HepG2 (cell line): ENCODE data around the gene CAPS2. TPM values are rescaled to one million over a fixed set of nuclear protein-coding genes. Genes with fewer than 3 reads are reported as not detected.

Experiments
- ARID2 ChIP-seq: sonication (generic); formaldehyde crosslinking; IDR thresholded peaks from 2 replicates; pipeline ENCODE4 v1.8.1; 2022; ENCODE audit warnings: mild to moderate bottlenecking, missing genetic modification reagents, borderline replicate concordance
- ARNT ChIP-seq: fragments of 450-650 bp; IDR thresholded peaks from 2 replicates; pipeline ENCODE4 v1.6.1; 2017
- ARNT2 ChIP-seq: sonication (generic); formaldehyde crosslinking; IDR thresholded peaks from 2 replicates; pipeline ENCODE4 v1.8.0; 2022; ENCODE audit warnings: mild to moderate bottlenecking, low read depth, missing genetic modification reagents, moderate library complexity
- CBFB ChIP-seq: sonication (generic); formaldehyde crosslinking; IDR thresholded peaks from 2 replicates; pipeline ENCODE4 v1.4.0; 2020; ENCODE audit warnings: missing genetic modification reagents
- CREM ChIP-seq, 2 experiments: sonication (generic) in 1 of 2; formaldehyde crosslinking in 1 of 2; IDR thresholded peaks; 2 replicates each; pipeline versions ENCODE4 v1.4.0 to v1.6.1; 2016 to 2020; ENCODE audit warnings: antibody characterized with exemption in 1 of 2, mild to moderate bottlenecking in 1 of 2, missing genetic modification reagents in 1 of 2
- MYNN ChIP-seq: sonication (generic); formaldehyde crosslinking; IDR thresholded peaks from 2 replicates; pipeline ENCODE4 v1.4.0; 2020; ENCODE audit warnings: mild to moderate bottlenecking, low read depth, missing genetic modification reagents
- NONO ChIP-seq, 2 experiments: fragments of 450-650 bp in 1 of 2; sonication (generic) in 1 of 2; formaldehyde crosslinking in 1 of 2; IDR thresholded peaks in 1 of 2; conservative IDR thresholded peaks in 1 of 2; 2 replicates each; pipeline versions ENCODE4 v1.6.1 to v1.8.0; 2017 to 2022; ENCODE audit warnings: mild to moderate bottlenecking in 1 of 2, missing genetic modification reagents in 1 of 2, moderate library complexity in 1 of 2
- PITX1 ChIP-seq: sonication (generic); formaldehyde crosslinking; IDR thresholded peaks from 2 replicates; pipeline ENCODE4 v1.5.1; 2020; ENCODE audit warnings: mild to moderate bottlenecking, missing genetic modification reagents
- REPIN1 ChIP-seq: sonication (generic); formaldehyde crosslinking; IDR thresholded peaks from 2 replicates; pipeline ENCODE4 v1.8.0; 2022; ENCODE audit warnings: missing genetic modification reagents, low read depth, mild to moderate bottlenecking, borderline replicate concordance
- TEAD3 ChIP-seq: optimal IDR thresholded peaks from 2 replicates; pipeline ENCODE3; 2016; ENCODE audit warnings: borderline replicate concordance
- ZKSCAN8 ChIP-seq: IDR thresholded peaks from 2 replicates; pipeline ENCODE4 v1.6.1; 2016; ENCODE audit warnings: borderline replicate concordance, missing genetic modification reagents, missing compliant biosample characterization
- ZMYM2 ChIP-seq: sonication (generic); formaldehyde crosslinking; IDR thresholded peaks from 2 replicates; pipeline ENCODE4 v1.8.0; 2022; ENCODE audit warnings: mild to moderate bottlenecking, missing genetic modification reagents
- ZMYM4 ChIP-seq: sonication (generic); formaldehyde crosslinking; IDR thresholded peaks from 2 replicates; pipeline ENCODE4 v1.8.1; 2023; ENCODE audit warnings: mild to moderate bottlenecking, missing genetic modification reagents
- ZNF230 ChIP-seq: sonication (generic); formaldehyde crosslinking; IDR thresholded peaks from 2 replicates; pipeline ENCODE4 v1.4.0; 2020; ENCODE audit warnings: mild to moderate bottlenecking, missing genetic modification reagents
- ZNF24 ChIP-seq: fragments of 450-650 bp; IDR thresholded peaks from 2 replicates; pipeline ENCODE4 v1.6.1; 2017; ENCODE audit warnings: antibody characterized with exemption, mild to moderate bottlenecking
- ZSCAN21 ChIP-seq: sonication (generic); formaldehyde crosslinking; IDR thresholded peaks from 2 replicates; pipeline ENCODE4 v1.8.0; 2022; ENCODE audit warnings: mild to moderate bottlenecking, missing genetic modification reagents, moderate library complexity, borderline replicate concordance
- polyA plus RNA-seq, 8 experiments: library from polyadenylated mRNA; depleted of rRNA in 3 of 8; stranded (reverse) in 7 of 8; unstranded in 1 of 8; fragments of >200 nt; fragmentation: Illumina TruSeq in 4 of 8; extraction: Trizol in 4 of 8; gene quantifications; 2 replicates each; pipeline versions ENCODE4 v1.2.1 to v1.2.3, GENCODE V29; 2011 to 2016; ENCODE audit warnings: low read depth in 4 of 8, missing spikeins in 1 of 8, mixed read lengths in 1 of 8; ENCODE audit not compliant: insufficient read depth in 1 of 8
- total RNA-seq, 5 experiments: library from RNA; depleted of rRNA; stranded (reverse); fragments of >200 nt; fragmentation: Illumina TruSeq; extraction: Trizol; gene quantifications; 2 replicates each; pipeline ENCODE4 v1.2.3, GENCODE V29; 2016; ENCODE audit warnings: low read depth in 1 of 5
- TF ChIP-seq, protein P1 (sequence below): IDR thresholded peaks from 2 replicates; pipeline ENCODE4 v1.6.1; 2016
- TF ChIP-seq, protein P2 (sequence below): sonication (generic); formaldehyde crosslinking; IDR thresholded peaks from 2 replicates; pipeline ENCODE4; 2020; ENCODE audit warnings: missing genetic modification reagents, mild to moderate bottlenecking, borderline replicate concordance

CAPS2 gene
- total and polyA plus RNA-seq, 2 of the 13 experiments (the other 11 are each of a cell fraction or from before 2014, with no cell fraction given) = 0.11 TPM; not detected in 1

- TF ChIP-seq NONO (IDR thresholded peaks at IDR 0.05) (no peak), NONO (CRISPR knock-in tag; conservative IDR thresholded peaks at IDR 0.05) (peak; percentile 66; the same call in 1 of the 2 replicates), CREM (IDR thresholded peaks at IDR 0.05) (peak; percentile 46; the same call in 1 of the 2 replicates), CREM (CRISPR knock-in tag; IDR thresholded peaks at IDR 0.05) (no peak), ZNF24 (0 out of 2 replicates have a peak, but pooled peaks have one; percentile 39), REPIN1 (CRISPR knock-in tag) (peak; percentile 88), ARID2 (CRISPR knock-in tag) (0 out of 2 replicates have a peak, but pooled peaks have one; percentile 42), ZSCAN21 (CRISPR knock-in tag) (0 out of 2 replicates have a peak, but pooled peaks have one; percentile 33), MYNN (CRISPR knock-in tag) (no peak), PITX1 (peak; percentile 68; the same call in 1 of the 2 replicates), ZMYM4 (CRISPR knock-in tag) (peak; percentile 85), ZNF230 (CRISPR knock-in tag) (0 out of 2 replicates have a peak, but pooled peaks have one; percentile 41), CBFB (CRISPR knock-in tag) (0 out of 2 replicates have a peak, but pooled peaks have one; percentile 47), TEAD3 (CRISPR knock-in tag) (peak; percentile 23), ARNT (no peak), ZKSCAN8 (CRISPR knock-in tag) (peak; percentile 30; the same call in 1 of the 2 replicates), ARNT2 (0 out of 2 replicates have a peak, but pooled peaks have one; percentile 45), ZMYM2 (peak; percentile 26; the same call in 1 of the 2 replicates)
- TF ChIP-seq, protein P1, sequence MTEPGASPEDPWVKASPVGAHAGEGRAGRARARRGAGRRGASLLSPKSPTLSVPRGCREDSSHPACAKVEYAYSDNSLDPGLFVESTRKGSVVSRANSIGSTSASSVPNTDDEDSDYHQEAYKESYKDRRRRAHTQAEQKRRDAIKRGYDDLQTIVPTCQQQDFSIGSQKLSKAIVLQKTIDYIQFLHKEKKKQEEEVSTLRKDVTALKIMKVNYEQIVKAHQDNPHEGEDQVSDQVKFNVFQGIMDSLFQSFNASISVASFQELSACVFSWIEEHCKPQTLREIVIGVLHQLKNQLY (CRISPR knock-in tag) = 0 out of 2 replicates have a peak, but pooled peaks have one; percentile 30
- TF ChIP-seq, protein P2, sequence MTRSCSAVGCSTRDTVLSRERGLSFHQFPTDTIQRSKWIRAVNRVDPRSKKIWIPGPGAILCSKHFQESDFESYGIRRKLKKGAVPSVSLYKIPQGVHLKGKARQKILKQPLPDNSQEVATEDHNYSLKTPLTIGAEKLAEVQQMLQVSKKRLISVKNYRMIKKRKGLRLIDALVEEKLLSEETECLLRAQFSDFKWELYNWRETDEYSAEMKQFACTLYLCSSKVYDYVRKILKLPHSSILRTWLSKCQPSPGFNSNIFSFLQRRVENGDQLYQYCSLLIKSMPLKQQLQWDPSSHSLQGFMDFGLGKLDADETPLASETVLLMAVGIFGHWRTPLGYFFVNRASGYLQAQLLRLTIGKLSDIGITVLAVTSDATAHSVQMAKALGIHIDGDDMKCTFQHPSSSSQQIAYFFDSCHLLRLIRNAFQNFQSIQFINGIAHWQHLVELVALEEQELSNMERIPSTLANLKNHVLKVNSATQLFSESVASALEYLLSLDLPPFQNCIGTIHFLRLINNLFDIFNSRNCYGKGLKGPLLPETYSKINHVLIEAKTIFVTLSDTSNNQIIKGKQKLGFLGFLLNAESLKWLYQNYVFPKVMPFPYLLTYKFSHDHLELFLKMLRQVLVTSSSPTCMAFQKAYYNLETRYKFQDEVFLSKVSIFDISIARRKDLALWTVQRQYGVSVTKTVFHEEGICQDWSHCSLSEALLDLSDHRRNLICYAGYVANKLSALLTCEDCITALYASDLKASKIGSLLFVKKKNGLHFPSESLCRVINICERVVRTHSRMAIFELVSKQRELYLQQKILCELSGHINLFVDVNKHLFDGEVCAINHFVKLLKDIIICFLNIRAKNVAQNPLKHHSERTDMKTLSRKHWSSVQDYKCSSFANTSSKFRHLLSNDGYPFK (CRISPR knock-in tag) = peak; percentile 56; the same call in 1 of the 2 replicates
These were observed at the start of gene CAPS2 (continued) for GRCh38 chr12:75329918-75330826.
